GM18867 (cell line): Measurements from ENCODE around the gene PRMT2.

ENCODE experiments used
- ATAC-seq: cut with Tn5 transposase; IDR thresholded peaks from one replicate; pipeline ENCODE4 v1.9.1; 2021; ENCODE audit warnings: mild to moderate bottlenecking, moderate library complexity; ENCODE audit not compliant: unreplicated experiment

PRMT2 gene

GRCh38 chr21:46635324-46636180 lies at the start of gene PRMT2:
PRMT2 (plus strand) TSS chr21:46635674; CDS start chr21:46636952, 1,278 bp downstream.
- ATAC-seq = peak; percentile 90

GRCh38 chr21:46594276-46594675 lies 41.2 kb upstream of the PRMT2 start:
- no peak for ATAC-seq

- no peak for ATAC-seq
Measured at GRCh38 chr21:46596201-46596600, 39.3 kb upstream of the PRMT2 start.

DNA sequence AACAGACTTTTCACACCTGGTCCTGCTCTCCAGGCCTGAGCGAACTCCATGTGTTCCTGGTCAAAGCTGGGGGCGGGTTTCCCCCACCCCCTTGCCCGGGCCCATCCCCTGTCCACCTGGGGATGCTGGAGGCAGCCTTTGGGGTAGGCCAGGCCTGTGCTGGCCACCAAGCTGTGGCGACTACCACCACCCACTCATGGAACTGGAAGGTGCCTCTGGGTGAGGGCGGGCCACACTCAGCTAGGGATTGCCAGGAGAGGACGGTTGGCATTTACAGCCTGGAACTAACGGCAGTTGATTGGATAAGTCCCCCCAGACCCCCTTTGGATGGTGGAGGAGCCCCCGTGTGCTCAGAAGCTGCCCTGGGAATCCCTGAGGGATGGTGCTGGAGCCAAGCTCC lies 38.4 kb upstream of the PRMT2 start:
- ATAC-seq = no peak

- ATAC-seq = no peak
Measured at GRCh38 chr21:46597896-46598343, 37.6 kb upstream of the PRMT2 start.

DNA sequence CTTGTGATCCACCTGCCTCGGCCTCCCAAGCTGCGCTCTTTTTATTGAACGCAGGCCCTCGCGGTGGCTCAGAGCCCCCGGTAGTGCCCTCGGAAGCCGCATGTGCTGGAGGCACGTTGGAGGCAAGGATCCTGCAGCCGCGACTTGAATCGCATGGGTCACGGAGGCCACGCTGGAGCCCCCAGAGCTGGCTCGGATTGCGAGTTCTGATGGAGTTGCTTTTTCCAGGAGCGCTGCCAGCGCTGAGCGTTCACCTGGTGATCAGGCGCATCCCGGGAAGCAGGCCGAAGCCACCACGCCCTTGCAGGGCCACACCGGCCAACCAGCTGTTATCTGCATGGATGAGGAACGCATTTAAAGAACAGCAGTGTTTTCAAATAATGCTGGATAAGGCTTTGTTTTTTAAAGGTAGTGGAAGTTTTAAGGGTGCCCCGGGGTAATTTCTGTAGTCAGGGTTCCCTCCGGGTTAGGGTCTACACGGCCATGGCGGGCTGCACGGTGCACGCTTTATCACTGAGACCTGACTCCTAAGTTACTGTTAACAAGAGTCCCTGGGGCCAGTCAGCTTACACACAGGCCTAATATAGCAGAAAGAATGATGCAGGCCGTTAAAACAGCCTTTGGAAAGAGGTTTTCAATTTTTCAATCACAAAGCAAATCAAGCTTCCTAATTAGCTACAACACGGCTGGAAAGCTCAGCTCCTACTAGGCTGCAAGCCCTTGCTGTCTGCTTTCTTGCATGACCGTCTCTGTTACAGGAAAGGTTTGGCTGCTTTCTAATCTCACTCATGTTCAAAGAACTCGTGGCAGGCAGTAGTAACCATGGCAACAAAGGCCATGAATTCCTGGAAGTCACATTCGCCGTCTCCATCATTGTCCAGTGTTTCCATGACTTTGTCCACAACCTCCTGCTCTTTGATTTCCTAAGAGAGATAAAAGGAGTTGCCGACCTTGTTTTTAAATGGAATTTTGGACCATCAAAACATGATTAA lies 36.6 kb upstream of the PRMT2 start:
- no peak for ATAC-seq

- ATAC-seq = no peak
Measured at GRCh38 chr21:46600305-46600704, 35.2 kb upstream of the PRMT2 start.

GRCh38 chr21:46600978-46601377 lies 34.5 kb upstream of the PRMT2 start:
- no peak for ATAC-seq

DNA sequence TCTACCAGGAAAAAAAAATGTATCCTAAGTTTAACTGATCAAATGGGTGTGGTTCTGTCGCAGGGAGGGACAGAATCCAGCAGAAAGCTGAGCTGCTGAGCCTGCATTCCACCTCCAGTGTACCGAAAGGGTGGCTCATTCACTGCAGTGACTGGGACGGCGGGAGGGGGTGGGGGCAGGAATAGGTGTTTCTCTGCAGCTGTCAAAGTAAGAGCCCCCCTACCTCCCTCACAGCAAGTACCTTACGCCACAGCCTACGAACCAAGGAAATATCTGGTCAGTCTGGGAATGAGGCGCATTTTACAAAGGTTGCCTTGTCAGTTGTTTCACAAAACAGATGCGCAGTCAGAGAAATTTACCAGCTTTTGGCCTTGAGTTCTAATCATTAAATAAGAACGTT lies 32.2 kb upstream of the PRMT2 start:
- ATAC-seq = no peak

DNA sequence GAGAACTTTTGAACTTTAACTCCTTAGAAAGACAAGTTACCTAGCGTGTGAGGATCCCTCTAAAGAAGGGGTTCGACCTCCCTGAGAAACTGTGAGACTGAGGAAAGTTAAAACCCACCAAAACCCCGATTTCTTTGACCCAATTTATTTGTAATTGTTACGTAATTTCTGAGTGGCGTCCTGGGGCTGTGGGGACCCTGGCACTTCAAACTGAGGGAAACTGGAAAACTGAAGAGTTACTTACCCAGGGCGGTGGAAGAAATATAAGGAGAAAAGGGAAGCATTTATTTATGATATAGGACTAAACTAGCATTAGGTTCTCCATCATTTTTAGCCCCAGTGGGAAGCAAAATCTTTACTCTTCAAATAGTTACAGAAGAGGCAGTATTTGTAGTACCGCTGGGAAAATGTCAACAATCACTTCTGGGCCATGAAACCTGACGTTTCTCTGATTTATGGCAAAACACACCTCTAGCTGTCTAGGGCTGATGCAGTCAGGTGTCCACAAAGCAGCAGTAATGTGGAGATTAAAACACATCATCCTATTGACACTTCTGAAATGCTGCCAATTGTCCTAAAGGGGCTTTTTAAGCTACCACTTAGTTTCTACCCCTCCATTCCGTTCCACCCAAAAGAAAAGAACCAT lies 31.0 kb upstream of the PRMT2 start:
- no peak for ATAC-seq

- no peak for ATAC-seq
Measured at GRCh38 chr21:46604975-46605766, 30.3 kb upstream of the PRMT2 start, which contains the start of gene S100B. S100B (minus strand) TSS chr21:46605082; CDS start chr21:46602415, 2,667 bp downstream.

- ATAC-seq = no peak
Measured at GRCh38 chr21:46605767-46606426, 29.6 kb upstream of the PRMT2 start.

GRCh38 chr21:46606427-46606813 lies 29.1 kb upstream of the PRMT2 start:
- no peak for ATAC-seq

GRCh38 chr21:46607636-46608035 lies 27.8 kb upstream of the PRMT2 start:
- ATAC-seq = no peak

DNA sequence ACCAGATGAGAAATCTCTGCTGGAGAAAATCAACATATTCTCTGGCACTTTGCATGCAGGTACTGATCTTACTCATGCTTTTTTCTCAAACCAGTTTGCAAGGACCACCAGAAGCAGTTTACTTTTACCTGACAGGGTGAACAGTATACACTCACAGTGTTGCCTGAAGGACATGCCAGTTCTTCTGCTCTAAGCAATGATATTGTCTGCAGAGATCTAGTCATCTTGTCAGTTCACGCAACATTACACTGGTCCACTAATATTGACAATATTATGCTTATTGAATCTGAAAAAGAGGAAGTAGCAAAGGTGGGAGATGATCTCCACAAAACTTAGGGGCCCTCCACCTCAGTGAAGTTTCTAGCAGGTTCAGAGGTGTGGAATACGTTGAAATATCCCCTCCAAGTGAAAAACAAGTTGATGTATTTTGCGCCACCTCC lies 26.8 kb upstream of the PRMT2 start:
- ATAC-seq = peak; percentile 47

- ATAC-seq = no peak
Measured at GRCh38 chr21:46610018-46610701, 25.3 kb upstream of the PRMT2 start.

GRCh38 chr21:46613391-46613790 lies 22.1 kb upstream of the PRMT2 start:
- ATAC-seq = no peak

GRCh38 chr21:46616050-46616449 lies 19.4 kb upstream of the PRMT2 start:
- no peak for ATAC-seq

GRCh38 chr21:46616656-46617055 lies 18.8 kb upstream of the PRMT2 start:
- ATAC-seq = no peak
